SK-N-SH (cell line): Measurements from ENCODE around the gene USP10.

Experiments
- CTCF ChIP-seq: fragments of 200-600 bp; sonication (generic); IDR thresholded peaks from 2 replicates; pipeline ENCODE4 v1.6.1; 2017; ENCODE audit warnings: antibody characterized with exemption, mild to moderate bottlenecking, moderate library complexity
- EP300 ChIP-seq, 2 experiments: IDR thresholded peaks; 2 replicates each; pipeline versions ENCODE4 v1.4.0 to v1.6.1; 2012; ENCODE audit warnings: borderline replicate concordance in 1 of 2, low read depth in 1 of 2, low read length in 1 of 2
- GABPA ChIP-seq: IDR thresholded peaks from 2 replicates; pipeline ENCODE4 v1.4.0; 2012; ENCODE audit warnings: low read depth, mild to moderate bottlenecking
- MAX ChIP-seq: IDR thresholded peaks from 2 replicates; pipeline ENCODE4 v1.4.0; 2012; ENCODE audit warnings: low read depth
- NFIC ChIP-seq: IDR thresholded peaks from 2 replicates; pipeline ENCODE4 v1.4.0; 2012; ENCODE audit warnings: borderline replicate concordance
- RXRA ChIP-seq: IDR thresholded peaks from 2 replicates; pipeline ENCODE4 v1.4.0; 2012; ENCODE audit warnings: low read depth, mild to moderate bottlenecking, borderline replicate concordance
- SMC3 ChIP-seq: IDR thresholded peaks from 2 replicates; pipeline ENCODE4 v1.6.1; 2012; ENCODE audit warnings: low read depth, low read length, improper control_type of control experiment
- YY1 ChIP-seq: IDR thresholded peaks from 2 replicates; pipeline ENCODE4 v1.4.0; 2012; ENCODE audit warnings: low read depth, mild to moderate bottlenecking

- TF ChIP-seq CTCF (no peak), RXRA (no peak), NFIC (no peak), GABPA (no peak), SMC3 (no peak), YY1 (no peak), MAX (no peak), EP300 (IDR thresholded peaks at IDR 0.05; ENCODE audit: borderline replicate concordance in 1 of 2, low read depth in 1 of 2, low read length in 1 of 2) (no peak)
These were observed 39.7 kb downstream of the USP10 start for GRCh38 chr16:84739349-84740124.
